Breast epithelium (tissue), 4 donors: Measurements from ENCODE around the gene ZNF552. TPM values are rescaled to one million over a fixed set of nuclear protein-coding genes. Genes with fewer than 3 reads are reported as not detected.
A peak's percentile ranks its signal among the peaks of the same experiment; 100 is the strongest.

Experiments
- DNase-seq, 2 donors: peaks; one replicate each; pipeline ENCODE4 v3.0.0-alpha.2; 2019; ENCODE audit warnings: low spot score in 2 of 2
- H3K27ac ChIP-seq, 2 donors: fragments of 200-600 bp; sonication (generic) in 1 of 2; one replicate each; pipeline ENCODE4 v1.5.1; 2016 to 2019; ENCODE audit warnings: mild to moderate bottlenecking in 1 of 2
- H3K27me3 ChIP-seq, 2 donors: fragments of 200-600 bp; sonication (generic) in 1 of 2; one replicate each; pipeline versions ENCODE4 v1.5.1 to v1.6.0; 2017 to 2019; ENCODE audit warnings: control low read depth in 1 of 2, mild to moderate bottlenecking in 1 of 2
- H3K36me3 ChIP-seq: fragments of 200-600 bp; one replicate; pipeline ENCODE4 v1.5.1; 2019
- H3K4me1 ChIP-seq, 2 donors: fragments of 200-600 bp; sonication (generic); one replicate each; pipeline ENCODE4 v1.5.1; 2016 to 2019; ENCODE audit warnings: control low read depth in 1 of 2
- H3K4me3 ChIP-seq, 3 donors: fragments of 200-600 bp; sonication (generic); 1 replicate in 2 of 3; 2 replicates in 1 of 3; pipeline ENCODE4 v1.5.1; 2016 to 2019; ENCODE audit warnings: mild to moderate bottlenecking in 3 of 3, moderate library complexity in 2 of 3
- H3K9me3 ChIP-seq, 2 donors: fragments of 200-600 bp; sonication (generic) in 1 of 2; one replicate each; pipeline ENCODE4 v1.5.1; 2016 to 2019; ENCODE audit warnings: control low read depth in 1 of 2
- POLR2A ChIP-seq: fragments of 450-650 bp; IDR thresholded peaks from one replicate; pipeline ENCODE4 v1.6.1; 2016; ENCODE audit warnings: antibody characterized with exemption, mild to moderate bottlenecking, moderate library complexity
- POLR2AphosphoS5 ChIP-seq, 3 donors: sonication (generic); formaldehyde crosslinking; IDR thresholded peaks; one replicate each; pipeline ENCODE4 v1.6.1; 2017; ENCODE audit warnings: antibody characterized with exemption in 3 of 3
- intact Hi-C: fragments of 100-400 bp; cut with DNase I; formaldehyde crosslinking; loops from one replicate; pipeline ENCODE4 v1.15.1; 2023; ENCODE audit warnings: low total_unique reads
- total RNA-seq, 3 donors: library from RNA; depleted of rRNA; stranded (reverse); fragments of >200 nt; gene quantifications; one replicate each; pipeline ENCODE4 v1.1.0, GENCODE V29; 2016
- TF ChIP-seq, protein P1 (sequence below), 3 donors: fragments of 450-650 bp; IDR thresholded peaks; one replicate each; pipeline ENCODE4 v1.5.1; 2016 to 2017; ENCODE audit warnings: antibody characterized with exemption in 3 of 3, mild to moderate bottlenecking in 3 of 3, moderate library complexity in 3 of 3

The ZNF552 gene
- total RNA-seq, 3 donors from 2014 or later, result 4.0 to 71.4 (median 54.9) TPM

DNA sequence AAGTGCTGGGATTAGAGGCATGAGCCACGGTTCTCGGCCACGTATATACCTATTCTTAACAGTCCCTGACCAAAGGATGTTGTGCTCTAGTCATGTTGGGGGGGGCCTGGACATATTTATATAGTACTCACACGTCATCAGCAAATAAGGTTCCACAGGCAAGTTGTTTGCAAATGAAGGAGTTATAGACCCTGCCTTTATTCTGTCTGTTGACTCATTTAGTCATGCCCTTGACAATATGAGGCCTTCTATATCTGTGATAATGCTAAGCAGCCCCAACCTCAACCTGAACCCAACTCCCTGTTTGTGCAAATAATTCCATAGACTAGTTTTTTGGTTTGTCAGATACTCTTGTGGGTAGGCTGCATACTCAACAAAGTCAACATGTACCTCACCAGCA, 36.4 kb downstream of the ZNF552 start:
- no peak overlapping the region for H3K27ac ChIP-seq
- peaks cover 32% of the 10 kb centered on the region for H3K36me3 ChIP-seq

GRCh38 chr19:57776764-57777296, 37.9 kb downstream of the ZNF552 start:
- intact Hi-C loops, result no loop called here
- no peak for TF ChIP-seq POLR2A
- TF ChIP-seq, protein P1, sequence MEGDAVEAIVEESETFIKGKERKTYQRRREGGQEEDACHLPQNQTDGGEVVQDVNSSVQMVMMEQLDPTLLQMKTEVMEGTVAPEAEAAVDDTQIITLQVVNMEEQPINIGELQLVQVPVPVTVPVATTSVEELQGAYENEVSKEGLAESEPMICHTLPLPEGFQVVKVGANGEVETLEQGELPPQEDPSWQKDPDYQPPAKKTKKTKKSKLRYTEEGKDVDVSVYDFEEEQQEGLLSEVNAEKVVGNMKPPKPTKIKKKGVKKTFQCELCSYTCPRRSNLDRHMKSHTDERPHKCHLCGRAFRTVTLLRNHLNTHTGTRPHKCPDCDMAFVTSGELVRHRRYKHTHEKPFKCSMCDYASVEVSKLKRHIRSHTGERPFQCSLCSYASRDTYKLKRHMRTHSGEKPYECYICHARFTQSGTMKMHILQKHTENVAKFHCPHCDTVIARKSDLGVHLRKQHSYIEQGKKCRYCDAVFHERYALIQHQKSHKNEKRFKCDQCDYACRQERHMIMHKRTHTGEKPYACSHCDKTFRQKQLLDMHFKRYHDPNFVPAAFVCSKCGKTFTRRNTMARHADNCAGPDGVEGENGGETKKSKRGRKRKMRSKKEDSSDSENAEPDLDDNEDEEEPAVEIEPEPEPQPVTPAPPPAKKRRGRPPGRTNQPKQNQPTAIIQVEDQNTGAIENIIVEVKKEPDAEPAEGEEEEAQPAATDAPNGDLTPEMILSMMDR (IDR thresholded peaks at IDR 0.05), result no peak
- no peaks in the 10 kb centered on the region for H3K27me3 ChIP-seq
- no peak overlapping the region for H3K27ac ChIP-seq
- no peak overlapping the region for H3K4me3 ChIP-seq
- no peaks in the 10 kb centered on the region for H3K4me1 ChIP-seq
- DNase-seq, result no peak
- peaks cover 32% of the 10 kb centered on the region for H3K36me3 ChIP-seq
- H3K9me3 ChIP-seq, result peaks cover 88 to 99% of the 10 kb centered on the region in 2 donors

More for the DNA sequence above, 36.4 kb downstream of the ZNF552 start:
- DNase-seq, result no peak
- Histone ChIP-seq H3K9me3 (peaks cover 92 to 96% of the 10 kb centered on the region in 2 donors), H3K27me3 (no peaks in the 10 kb centered on the region), H3K4me3 (no peak overlapping the region), H3K4me1 (no peaks in the 10 kb centered on the region)
- no peak for TF ChIP-seq POLR2AphosphoS5 (IDR thresholded peaks at IDR 0.05)
- TF ChIP-seq, protein P1 (IDR thresholded peaks at IDR 0.05), result no peak
- no peak for TF ChIP-seq POLR2A
- intact Hi-C loops, result no loop called here

GRCh38 chr19:57773488-57773887, 41.2 kb downstream of the ZNF552 start:
- TF ChIP-seq, protein P1 (IDR thresholded peaks at IDR 0.05), result no peak
- TF ChIP-seq POLR2A (no peak), POLR2AphosphoS5 (IDR thresholded peaks at IDR 0.05) (no peak)
- Histone ChIP-seq H3K27ac (no peak overlapping the region), H3K4me3 (peak overlapping the region in 1 of 3 donors; percentile 22), H3K27me3 (no peaks in the 10 kb centered on the region), H3K36me3 (peaks cover 13% of the 10 kb centered on the region), H3K9me3 (peaks cover 72 to 82% of the 10 kb centered on the region in 2 donors), H3K4me1 (no peaks in the 10 kb centered on the region)
- intact Hi-C loops, result no loop called here
- DNase-seq, result no peak

DNA sequence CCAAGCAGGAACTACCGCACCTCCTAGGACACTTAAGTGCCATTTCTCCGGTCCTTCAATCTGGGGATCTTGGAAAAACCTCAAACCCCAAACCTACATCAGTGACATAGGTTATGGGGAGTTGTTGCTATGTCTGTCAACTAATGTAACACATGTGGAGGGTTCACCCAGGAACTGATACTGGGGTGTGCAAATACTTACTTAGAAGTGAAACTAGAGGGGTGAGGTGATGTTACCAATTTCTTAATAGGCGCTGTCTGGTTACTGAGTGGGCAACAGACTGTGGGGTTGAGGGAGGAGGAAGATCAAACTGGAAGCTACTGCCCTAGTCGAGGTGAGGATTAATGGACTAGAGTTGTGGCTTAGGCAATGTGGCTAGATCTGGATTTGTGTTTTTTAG, 43.3 kb downstream of the ZNF552 start:
- no peak for DNase-seq
- Histone ChIP-seq H3K4me3 (no peak overlapping the region), H3K9me3 (peaks cover 57 to 73% of the 10 kb centered on the region in 2 donors), H3K36me3 (peaks cover under 1% of the 10 kb centered on the region), H3K27me3 (no peaks in the 10 kb centered on the region), H3K4me1 (no peaks in the 10 kb centered on the region), H3K27ac (no peak overlapping the region)
- TF ChIP-seq, protein P1 (IDR thresholded peaks at IDR 0.05), result no peak
- TF ChIP-seq POLR2A (no peak), POLR2AphosphoS5 (IDR thresholded peaks at IDR 0.05) (no peak)
- intact Hi-C loops, result no loop called here

DNA sequence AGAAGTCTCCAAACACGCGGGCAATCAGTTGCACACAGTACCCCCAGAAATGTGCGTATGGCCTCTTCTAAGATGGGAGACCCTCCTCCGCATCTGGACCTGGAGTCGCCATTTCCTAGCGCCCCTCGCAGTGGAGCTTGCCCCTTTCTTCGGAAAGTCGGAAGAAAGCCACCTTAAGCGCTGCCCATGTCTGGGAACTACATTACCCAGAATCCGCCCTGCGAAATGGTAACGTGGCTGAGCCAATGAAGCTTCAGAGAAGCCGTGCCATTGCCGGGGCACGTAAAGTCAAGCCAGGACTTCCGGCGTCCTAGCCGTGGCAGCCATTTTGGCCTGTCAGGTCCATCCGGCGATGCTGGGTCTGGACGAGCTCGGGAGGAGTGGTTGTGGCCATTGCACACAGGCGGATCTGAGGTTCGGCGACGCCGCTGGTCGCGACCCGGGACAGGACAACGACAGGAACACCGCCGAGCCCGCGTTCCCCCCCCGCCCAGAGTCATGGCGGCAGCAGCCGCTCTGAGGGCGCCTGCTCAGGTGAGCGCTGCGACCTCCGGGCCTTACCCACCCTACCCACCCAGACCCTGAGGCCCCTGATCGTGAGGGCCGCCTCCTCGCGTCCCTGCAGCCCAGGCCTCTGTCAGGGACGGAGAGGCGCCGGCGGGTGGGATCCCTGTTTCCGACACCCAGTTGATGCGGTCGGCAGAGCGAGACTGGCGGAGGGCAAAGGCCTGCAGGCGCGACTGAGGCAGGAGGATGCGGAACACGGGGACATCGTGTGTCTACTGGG, 45.2 kb downstream of the ZNF552 start, which contains the start of gene ZNF586:
TSS of gene ZNF586 (plus strand) at position 332 of the 787 bp plus-strand sequence. CDS start at position 499, 167 bp downstream.
- peak within 1 kb of the TSS; percentile 88 to 92 for H3K27ac ChIP-seq
- H3K36me3 ChIP-seq, result no peaks in the 10 kb centered on the region

More for the DNA sequence above, 45.2 kb downstream of the ZNF552 start, which contains the start of gene ZNF586:
- H3K4me3 ChIP-seq, result peak within 1 kb of the TSS; percentile 78 to 96 (median 92)
- TF ChIP-seq POLR2A, result no peak
- TF ChIP-seq POLR2AphosphoS5 (IDR thresholded peaks at IDR 0.05), result peak; percentile 45 to 86 (median 68)
- TF ChIP-seq, protein P1 (IDR thresholded peaks at IDR 0.05), result no peak
- intact Hi-C loops, result no loop called here
- H3K9me3 ChIP-seq, result peaks cover 49 to 64% of the 10 kb centered on the region in 2 donors
- H3K27me3 ChIP-seq, result no peaks in the 10 kb centered on the region
- no peaks in the 10 kb centered on the region for H3K4me1 ChIP-seq
- peak; percentile 84 to 87 for DNase-seq
